Measurements from ENCODE around the gene POP7. TPM values are rescaled to one million over a fixed set of nuclear protein-coding genes. Genes with fewer than 3 reads are reported as not detected.
A peak's percentile ranks its signal among the peaks of the same experiment; 100 is the strongest.
"Not testable (repeated sequence)": the region's sequence is repeated elsewhere in the genome, so short reads cannot be mapped to it uniquely, and the experiment has no call there.

POP7 gene
- total RNA-seq: 10 to 100 TPM in 3 of 5 donors, 1 to 10 TPM in 2; 8.3 to 18.1 (median 17.8) TPM
- 20.0 TPM for total RNA-seq (2013)
- total RNA-seq: 6.2 to 51.2 (median 11.9) reads per million in 29 experiments

DNA sequence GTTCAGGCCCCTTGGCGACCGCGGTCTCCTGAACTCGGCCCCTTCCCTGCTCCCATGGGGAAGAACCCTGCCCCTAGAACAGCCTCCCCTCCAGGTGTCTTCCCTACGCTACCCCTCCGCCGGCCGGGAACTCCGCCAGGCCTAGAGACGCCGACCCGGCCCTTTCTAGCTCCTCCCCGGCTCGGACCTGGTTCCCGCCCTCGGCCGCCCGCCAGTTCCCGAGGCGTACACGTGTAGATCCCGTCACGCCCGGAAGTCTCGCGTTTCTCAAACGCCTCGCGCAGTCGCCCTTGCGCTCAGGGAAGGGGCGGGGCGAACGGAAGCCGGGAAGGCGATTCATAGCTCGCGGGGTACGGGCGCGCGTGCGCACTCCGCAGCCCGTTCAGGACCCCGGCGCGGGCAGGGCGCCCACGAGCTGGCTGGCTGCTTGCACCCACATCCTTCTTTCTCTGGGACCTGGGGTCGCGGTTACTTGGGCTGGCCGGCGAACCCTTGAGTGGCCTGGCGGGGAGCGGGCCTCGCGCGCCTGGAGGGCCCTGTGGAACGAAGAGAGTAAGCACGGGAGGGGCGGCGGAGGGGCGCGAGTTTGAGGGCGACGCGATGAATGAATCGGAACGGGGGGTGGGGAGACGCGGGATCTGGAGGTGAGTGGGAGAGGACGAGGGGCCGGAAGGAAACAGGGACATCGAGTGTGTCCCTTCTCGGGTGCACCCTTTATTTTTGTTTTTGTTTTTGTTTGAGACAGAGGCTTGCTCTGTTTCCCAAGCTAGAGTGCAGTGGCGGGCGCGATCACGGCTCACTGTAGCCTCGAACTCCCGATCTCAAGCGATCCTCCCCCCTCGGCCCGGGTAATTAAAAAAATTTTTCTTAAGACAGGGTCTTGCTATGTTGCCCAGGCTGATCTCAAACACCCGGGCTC is at the start of gene POP7:
Gene POP7 (plus strand): TSS at position 369 of the 919 bp plus-strand sequence. CDS start 710 bp downstream, outside the sequence.
- under 1% methylated on average over 71 of the region's 86 CpGs for WGBS (ENCODE audit: insufficient coverage)

GRCh38 chr7:100662194-100662776 is 43.6 kb upstream of the POP7 start:
- ATAC-seq (replicated peaks in 1 of 4); H3K9me3 ChIP-seq; POLR2A ChIA-PET; H3K36me3 Mint-ChIP-seq; H3K4me1 Mint-ChIP-seq; H3K36me3 ChIP-seq (ENCODE audit: control insufficient read depth in 2 of 2, extremely low read depth in 1 of 2, insufficient read depth in 1 of 2, low read length in 1 of 2); H3K4me3 ChIP-seq (ENCODE audit: control insufficient read depth in 1 of 2, extremely low read depth in 1 of 2, low read length in 1 of 2); CTCF ChIA-PET; DNase-seq; H3K9me3 Mint-ChIP-seq; H3K4me1 ChIP-seq (ENCODE audit: control insufficient read depth in 1 of 2, extremely low read depth in 1 of 2, insufficient read depth in 2 of 2, low read length in 2 of 2); H3K4me3 Mint-ChIP-seq; H3K27ac ChIP-seq (ENCODE audit: low read length); H3K27ac Mint-ChIP-seq: not testable (repeated sequence)
- peaks cover 20 to 24% of the 10 kb centered on the region in 2 donors for H3K27me3 Mint-ChIP-seq
- WGBS (ENCODE audit: insufficient coverage): 89% methylated on average over 11 of the region's 12 CpGs
- peaks cover 4 to 45% of the 10 kb centered on the region in 2 experiments for H3K27me3 ChIP-seq (replicated peaks in 1 of 2; ENCODE audit: control insufficient read depth in 2 of 2, extremely low read depth in 1 of 2, insufficient read depth in 2 of 2, low read length in 1 of 2)

More for the DNA sequence above, at the start of gene POP7:
- H3K4me3 ChIP-seq (ENCODE audit: control insufficient read depth in 1 of 2, extremely low read depth in 1 of 2, low read length in 1 of 2): peak within 1 kb of the TSS; percentile 87 to 100
- no peaks in the 10 kb centered on the region for H3K9me3 Mint-ChIP-seq
- peaks cover 0 to 1% of the 10 kb centered on the region in 2 experiments for H3K27me3 ChIP-seq (replicated peaks in 1 of 2; ENCODE audit: control insufficient read depth in 2 of 2, extremely low read depth in 1 of 2, insufficient read depth in 2 of 2, low read length in 1 of 2)
- H3K4me1 Mint-ChIP-seq: peaks cover 14 to 19% (median 19%) of the 10 kb centered on the region in 3 donors
- peak within 1 kb of the TSS; percentile 90 to 94 for H3K27ac Mint-ChIP-seq
- CTCF ChIA-PET: interaction anchor here (0.5 to 2.3 kb wide), 36 partner anchors 10 to 512 kb away, joined by 3 to 23 read pairs (median 5); partner anchors contain the start of genes SLC12A9 (in 2 of the 2), AGFG2 (in 1 of the 2), FBXO24 (in 1 of the 2) and GIGYF1 (in 1 of the 2)
- peak; percentile 93 to 99 (median 97) for DNase-seq
- H3K27me3 Mint-ChIP-seq: no peaks in the 10 kb centered on the region
- peaks cover 5 to 25% of the 10 kb centered on the region in 2 experiments for H3K4me1 ChIP-seq (ENCODE audit: control insufficient read depth in 1 of 2, extremely low read depth in 1 of 2, insufficient read depth in 2 of 2, low read length in 2 of 2)
- H3K36me3 ChIP-seq (ENCODE audit: control insufficient read depth in 2 of 2, extremely low read depth in 1 of 2, insufficient read depth in 1 of 2, low read length in 1 of 2): peaks cover 0 to 8% of the 10 kb centered on the region in 2 donors
- ATAC-seq (replicated peaks in 1 of 4): peak; percentile 96 to 98 (median 96)
- H3K9me3 ChIP-seq: no peaks in the 10 kb centered on the region
- peak within 1 kb of the TSS; percentile 88 to 95 (median 92) for H3K4me3 Mint-ChIP-seq
- H3K36me3 Mint-ChIP-seq: no peaks in the 10 kb centered on the region
- POLR2A ChIA-PET: interaction anchor here in 1 of 2 donors (0.7 to 1.5 kb wide), 3 partner anchors 94 to 198 kb away, joined by 3 to 4 read pairs (median 3); partner anchors contain the start of genes MOSPD3 and SLC12A9
- peak within 1 kb of the TSS; percentile 83 for H3K27ac ChIP-seq (ENCODE audit: low read length)

GRCh38 chr7:100665168-100665726 is 40.7 kb upstream of the POP7 start:
- Mint-ChIP-seq H3K27ac (no peak overlapping the region), H3K4me1 (no peaks in the 10 kb centered on the region), H3K36me3 (no peaks in the 10 kb centered on the region), H3K4me3 (no peak overlapping the region), H3K27me3 (peaks cover 7% of the 10 kb centered on the region in 2 donors), H3K9me3 (no peaks in the 10 kb centered on the region)
- no peak for DNase-seq
- Histone ChIP-seq H3K36me3 (ENCODE audit: control insufficient read depth in 2 of 2, extremely low read depth in 1 of 2, insufficient read depth in 1 of 2, low read length in 1 of 2) (no peaks in the 10 kb centered on the region), H3K4me3 (ENCODE audit: control insufficient read depth in 1 of 2, extremely low read depth in 1 of 2, low read length in 1 of 2) (no peak overlapping the region), H3K27me3 (replicated peaks in 1 of 2; ENCODE audit: control insufficient read depth in 2 of 2, extremely low read depth in 1 of 2, insufficient read depth in 2 of 2, low read length in 1 of 2) (peaks cover 1 to 19% of the 10 kb centered on the region in 2 experiments), H3K4me1 (ENCODE audit: control insufficient read depth in 1 of 2, extremely low read depth in 1 of 2, insufficient read depth in 2 of 2, low read length in 2 of 2) (no peaks in the 10 kb centered on the region), H3K9me3 (no peaks in the 10 kb centered on the region), H3K27ac (ENCODE audit: low read length) (no peak overlapping the region)
- 94% methylated on average over 2 of the region's 5 CpGs for WGBS (ENCODE audit: insufficient coverage)
- ATAC-seq (replicated peaks in 1 of 4): no peak
- POLR2A ChIA-PET: no interaction called here
- CTCF ChIA-PET: no interaction called here

DNA sequence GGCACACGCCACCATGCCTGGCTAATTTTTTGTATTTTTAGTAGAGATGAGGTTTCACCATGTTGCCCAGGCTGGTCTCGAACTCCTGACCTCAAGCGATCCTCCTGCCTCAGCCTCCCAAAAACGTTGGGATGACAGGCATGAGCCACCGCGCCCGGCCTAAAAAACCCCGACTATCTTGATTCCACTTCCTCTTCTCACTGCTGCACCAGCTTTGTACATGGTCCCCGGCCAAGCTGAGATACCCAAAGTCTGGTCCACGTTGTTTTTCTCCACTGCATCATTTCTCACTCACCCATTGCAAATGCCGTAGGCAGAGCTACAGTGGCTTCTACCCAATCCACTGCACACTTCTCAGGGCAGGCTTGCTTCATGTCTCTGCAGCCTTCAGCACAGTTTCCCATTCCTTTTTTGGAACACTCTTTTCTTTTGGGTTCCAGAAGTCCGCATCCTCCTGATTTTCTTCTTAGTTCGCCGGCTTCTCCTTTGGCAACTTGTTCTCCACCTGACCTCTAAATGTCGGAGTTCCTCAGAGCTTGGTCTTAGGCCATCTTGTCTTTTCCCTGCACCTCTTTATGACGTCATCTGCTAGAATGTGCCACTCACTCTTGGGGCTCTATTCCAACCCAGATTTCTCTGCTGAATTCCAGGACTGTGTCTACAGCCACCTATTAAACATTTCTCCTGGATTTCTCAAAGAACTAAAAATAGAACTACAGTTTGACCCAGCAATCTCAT is 38.4 kb upstream of the POP7 start:
- no peaks in the 10 kb centered on the region for H3K9me3 Mint-ChIP-seq
- DNase-seq: no peak
- peaks cover 0 to 8% of the 10 kb centered on the region in 2 experiments for H3K27me3 ChIP-seq (replicated peaks in 1 of 2; ENCODE audit: control insufficient read depth in 2 of 2, extremely low read depth in 1 of 2, insufficient read depth in 2 of 2, low read length in 1 of 2)
- no peak for ATAC-seq (replicated peaks in 1 of 4)
- H3K27ac ChIP-seq (ENCODE audit: low read length): no peak overlapping the region
- whole genome bisulfite sequencing (ENCODE audit: insufficient coverage): 80% methylated on average over 14 of the region's 16 CpGs
- peaks cover 0 to 4% of the 10 kb centered on the region in 2 donors for H3K27me3 Mint-ChIP-seq
- POLR2A ChIA-PET: no interaction called here
- no peaks in the 10 kb centered on the region for H3K36me3 Mint-ChIP-seq
- no peak overlapping the region for H3K27ac Mint-ChIP-seq
- no peaks in the 10 kb centered on the region for H3K36me3 ChIP-seq (ENCODE audit: control insufficient read depth in 2 of 2, extremely low read depth in 1 of 2, insufficient read depth in 1 of 2, low read length in 1 of 2)
- H3K4me1 Mint-ChIP-seq: no peaks in the 10 kb centered on the region
- H3K4me3 ChIP-seq (ENCODE audit: control insufficient read depth in 1 of 2, extremely low read depth in 1 of 2, low read length in 1 of 2): no peak overlapping the region
- no peak overlapping the region for H3K4me3 Mint-ChIP-seq
- peaks cover 0 to under 1% of the 10 kb centered on the region in 2 experiments for H3K4me1 ChIP-seq (ENCODE audit: control insufficient read depth in 1 of 2, extremely low read depth in 1 of 2, insufficient read depth in 2 of 2, low read length in 2 of 2)
- no peaks in the 10 kb centered on the region for H3K9me3 ChIP-seq
- CTCF ChIA-PET: interaction anchor here in 1 of 2 donors (0.5 kb wide), 1 partner anchor 749 kb away, joined by 3 read pairs; no protein-coding TSS in a partner anchor

DNA sequence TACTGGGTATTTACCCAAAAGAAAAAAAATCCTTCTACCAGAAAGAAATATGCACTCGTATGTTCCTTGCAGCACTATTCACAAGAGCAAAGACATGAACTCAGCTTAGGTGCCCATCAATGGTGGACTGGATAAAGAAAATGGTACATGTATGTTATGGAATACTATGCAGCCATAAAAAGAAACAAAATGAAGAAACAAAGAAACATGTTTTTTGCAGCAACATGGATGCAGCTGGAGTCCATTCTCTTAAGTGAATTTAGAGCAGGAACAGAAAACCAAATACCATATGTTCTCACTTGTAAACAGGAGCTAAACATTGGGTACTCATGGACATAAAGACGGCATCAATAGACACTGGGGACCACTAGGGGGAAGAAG is 37.9 kb upstream of the POP7 start:
- Histone ChIP-seq H3K27me3 (replicated peaks in 1 of 2; ENCODE audit: control insufficient read depth in 2 of 2, extremely low read depth in 1 of 2, insufficient read depth in 2 of 2, low read length in 1 of 2) (peaks cover 0 to 7% of the 10 kb centered on the region in 2 experiments), H3K9me3 (no peaks in the 10 kb centered on the region), H3K36me3 (ENCODE audit: control insufficient read depth in 2 of 2, extremely low read depth in 1 of 2, insufficient read depth in 1 of 2, low read length in 1 of 2) (no peaks in the 10 kb centered on the region), H3K4me3 (ENCODE audit: control insufficient read depth in 1 of 2, extremely low read depth in 1 of 2, low read length in 1 of 2) (no peak overlapping the region), H3K4me1 (ENCODE audit: control insufficient read depth in 1 of 2, extremely low read depth in 1 of 2, insufficient read depth in 2 of 2, low read length in 2 of 2) (peaks cover 0 to 6% of the 10 kb centered on the region in 2 experiments), H3K27ac (ENCODE audit: low read length) (no peak overlapping the region)
- DNase-seq (no peak), ATAC-seq (replicated peaks in 1 of 4) (no peak)
- ChIA-PET CTCF (no interaction called here), POLR2A (no interaction called here)
- peaks cover 0 to 5% (median 2%) of the 10 kb centered on the region in 3 donors for H3K4me1 Mint-ChIP-seq
- peaks cover 0 to 4% of the 10 kb centered on the region in 2 donors for H3K27me3 Mint-ChIP-seq
- no peaks in the 10 kb centered on the region for H3K36me3 Mint-ChIP-seq
- H3K9me3 Mint-ChIP-seq: no peaks in the 10 kb centered on the region
- no CpG with 5 or more reads among the region's 2 CpGs for WGBS (ENCODE audit: insufficient coverage)
- H3K27ac Mint-ChIP-seq: no peak overlapping the region
- H3K4me3 Mint-ChIP-seq: no peak overlapping the region

All from T-cell (primary cell).